ENCODE results near the gene CBX7. TPM values are rescaled to one million over a fixed set of nuclear protein-coding genes. Genes with fewer than 3 reads are reported as not detected.

CBX7 gene
- total and polyA plus RNA-seq, 4 experiments from 2014 or later: 22.8 to 198 (median 110) TPM

GRCh38 chr22:39081016-39081415 lies 71.5 kb downstream of the CBX7 start:
- peak overlapping the region in 7 of 8 donors; percentile 19 to 74 (median 48) for H3K4me3 Mint-ChIP-seq
- no peak for DNase-seq
- H3K4me1 ChIP-seq (ENCODE audit: insufficient read depth, low read length): peaks cover 55% of the 10 kb centered on the region
- H3K27ac Mint-ChIP-seq: peak overlapping the region; percentile 42 to 94 (median 88)
- POLR2A ChIA-PET (ENCODE audit: partially characterized antibody): interaction anchor here (0.9 kb wide), 1 partner anchor 9 kb away, joined by 6 read pairs; no protein-coding TSS in a partner anchor
- peaks cover 18 to 44% of the 10 kb centered on the region in 2 donors for H3K36me3 Mint-ChIP-seq
- peaks cover 20% of the 10 kb centered on the region for H3K36me3 ChIP-seq (ENCODE audit: insufficient read depth, low read length)
- H3K4me3 ChIP-seq (ENCODE audit: low read length in 2 of 2): no peak overlapping the region
- CTCF ChIA-PET (ENCODE audit: partially characterized antibody): interaction anchor here (0.9 to 1.1 kb wide), 3 partner anchors 8 to 37 kb away, joined by 3 to 4 read pairs (median 3); no protein-coding TSS in a partner anchor
- H3K9me3 Mint-ChIP-seq: no peaks in the 10 kb centered on the region
- intact Hi-C loops (cut with micrococcal nuclease): no loop called here
- H3K27me3 Mint-ChIP-seq: no peaks in the 10 kb centered on the region
- no peaks in the 10 kb centered on the region for H3K9me3 ChIP-seq (ENCODE audit: control insufficient read depth in 1 of 2, low read length in 2 of 2)
- H3K4me1 Mint-ChIP-seq: peaks cover 17 to 77% (median 51%) of the 10 kb centered on the region in 4 donors
- H3K27me3 ChIP-seq (ENCODE audit: insufficient read depth, low read length): no peaks in the 10 kb centered on the region
- H3K27ac ChIP-seq (ENCODE audit: low read depth, low read length): peak overlapping the region; percentile 44

Other genes with a start within 250 kb of the CBX7 start
- not detected for gene APOBEC3A, start 195.1 kb downstream of the CBX7 start, total RNA-seq
- not detected for gene APOBEC3A, start 195.1 kb downstream of the CBX7 start, polyA plus RNA-seq
- gene APOBEC3B, start 170.3 kb downstream of the CBX7 start, total RNA-seq: under 1 TPM; 0.32 to 0.64 TPM
- 1 to 10 TPM in 1 of 2 donors, under 1 TPM in 1; 0.31 to 1.3 TPM for gene APOBEC3B, start 170.3 kb downstream of the CBX7 start, polyA plus RNA-seq
- 10 to 100 TPM; 42.4 to 43.8 TPM for gene APOBEC3C, start 138.4 kb downstream of the CBX7 start, total RNA-seq
- gene APOBEC3C, start 138.4 kb downstream of the CBX7 start, polyA plus RNA-seq: 100 to 1,000 TPM; 109 to 135 TPM
- gene APOBEC3D, start 131.6 kb downstream of the CBX7 start, total RNA-seq: 10 to 100 TPM; 35.1 to 41.9 TPM
- gene APOBEC3D, start 131.6 kb downstream of the CBX7 start, polyA plus RNA-seq: 10 to 100 TPM in 1 of 2 donors, 1 to 10 TPM in 1; 4.6 to 16.1 TPM
- 10 to 100 TPM; 18.3 to 18.4 TPM for gene APOBEC3F, start 111.8 kb downstream of the CBX7 start, total RNA-seq
- gene APOBEC3F, start 111.8 kb downstream of the CBX7 start, polyA plus RNA-seq: 10 to 100 TPM in 1 of 2 donors, 1 to 10 TPM in 1; 3.3 to 15.4 TPM
- 10 to 100 TPM; 44.5 to 47.5 TPM for gene APOBEC3G, start 75.4 kb downstream of the CBX7 start, total RNA-seq
- gene APOBEC3G, start 75.4 kb downstream of the CBX7 start, polyA plus RNA-seq: 100 to 1,000 TPM in 1 of 2 donors, 10 to 100 TPM in 1; 98.5 to 110 TPM
- gene APOBEC3H, start 55.4 kb downstream of the CBX7 start, total RNA-seq: 1 to 10 TPM; 7.5 to 8.5 TPM
- gene APOBEC3H, start 55.4 kb downstream of the CBX7 start, polyA plus RNA-seq: 1 to 10 TPM; 5.7 to 6.2 TPM
- gene PDGFB, start 92.3 kb upstream of the CBX7 start, total RNA-seq: 10 to 100 TPM; 15.7 to 16.9 TPM
- 10 to 100 TPM in 1 of 2 donors, 1 to 10 TPM in 1; 6.8 to 11.4 TPM for gene PDGFB, start 92.3 kb upstream of the CBX7 start, polyA plus RNA-seq
- 1,000 to 10,000 TPM; 3,492 to 3,635 TPM for gene RPL3, start 166.9 kb upstream of the CBX7 start, total RNA-seq
- gene RPL3, start 166.9 kb upstream of the CBX7 start, polyA plus RNA-seq: 1,000 to 10,000 TPM; 3,292 to 4,075 TPM
- gene SYNGR1, start 197.3 kb upstream of the CBX7 start, total RNA-seq: not detected
- gene SYNGR1, start 197.3 kb upstream of the CBX7 start, polyA plus RNA-seq: under 1 TPM; 0.30 to 0.62 TPM
- 10 to 100 TPM; 43.5 to 52.9 TPM for gene TAB1, start 247.1 kb upstream of the CBX7 start, total RNA-seq
- gene TAB1, start 247.1 kb upstream of the CBX7 start, polyA plus RNA-seq: 1 to 10 TPM; 4.0 TPM